K562 (cell line): ENCODE results near the gene ST6GALNAC2. TPM values are rescaled to one million over a fixed set of nuclear protein-coding genes. Genes with fewer than 3 reads are reported as not detected.

Source experiments
- ATF4 ChIP-seq: fragments of 450-650 bp; formaldehyde crosslinking; IDR thresholded peaks from 2 replicates; pipeline ENCODE4 v1.4.0; 2022; ENCODE audit warnings: mild to moderate bottlenecking, moderate library complexity
- CBX2 ChIP-seq: fragments of 200-600 bp; sonication (generic); IDR thresholded peaks from one replicate; pipeline ENCODE4 v1.6.1; 2012; ENCODE audit warnings: mild to moderate bottlenecking, low read length, inconsistent platforms; ENCODE audit not compliant: insufficient read depth, poor library complexity, severe bottlenecking
- CTCF ChIP-seq, 3 experiments: IDR thresholded peaks in 2 of 3; conservative IDR thresholded peaks in 1 of 3; 2 replicates each; pipeline ENCODE4 v1.5.1; 2011 to 2012; ENCODE audit warnings: low read length in 3 of 3, mild to moderate bottlenecking in 3 of 3, control low read depth in 2 of 3, improper control_type of control experiment in 1 of 3, inconsistent platforms in 1 of 3, low read depth in 1 of 3, mixed read lengths in 1 of 3, moderate library complexity in 1 of 3; ENCODE audit not compliant: insufficient read depth in 2 of 3
- DIDO1 ChIP-seq: fragments of 450-650 bp; IDR thresholded peaks from 2 replicates; pipeline ENCODE4 v1.6.1; 2016; ENCODE audit warnings: low read depth, missing biosample characterization, missing genetic modification characterization
- E2F4 ChIP-seq: sonication (generic); formaldehyde crosslinking; IDR thresholded peaks from 2 replicates; pipeline ENCODE4 v1.8.0; 2022; ENCODE audit warnings: mild to moderate bottlenecking, low read depth, missing genetic modification reagents
- FOS ChIP-seq: IDR thresholded peaks from 3 replicates; pipeline ENCODE4 v1.6.1; 2011; ENCODE audit not compliant: insufficient read length; ENCODE audit errors: extremely low read depth
- GABPB1 ChIP-seq: sonication (generic); formaldehyde crosslinking; IDR thresholded peaks from 2 replicates; pipeline ENCODE4 v1.8.0; 2022; ENCODE audit warnings: mild to moderate bottlenecking, missing genetic modification reagents
- HBP1 ChIP-seq: fragments of 450-650 bp; formaldehyde crosslinking; IDR thresholded peaks from 2 replicates; pipeline ENCODE4 v1.4.0; 2022; ENCODE audit warnings: missing genetic modification characterization
- HDGF ChIP-seq: fragments of 450-650 bp; IDR thresholded peaks from 2 replicates; pipeline ENCODE4 v1.6.1; 2016
- RFX7 ChIP-seq: fragments of 250-450 bp; sonication (Bioruptor Pico); IDR thresholded peaks from 2 replicates; pipeline ENCODE4 v1.5.1; 2021; ENCODE audit warnings: mild to moderate bottlenecking
- YBX1 ChIP-seq: fragments of 450-650 bp; IDR thresholded peaks from 2 replicates; pipeline ENCODE4 v1.7.1; 2016; ENCODE audit warnings: mild to moderate bottlenecking
- ZC3H8 ChIP-seq: fragments of 450-650 bp; IDR thresholded peaks from 2 replicates; pipeline ENCODE4 v1.6.1; 2017
- ZNF280A ChIP-seq: fragments of 450-650 bp; IDR thresholded peaks from 2 replicates; pipeline ENCODE4 v1.6.1; 2018; ENCODE audit warnings: mild to moderate bottlenecking, low read depth; ENCODE audit not compliant: partially characterized antibody
- ZNF408 ChIP-seq: fragments of 250-450 bp; sonication (Bioruptor Pico); IDR thresholded peaks from 2 replicates; pipeline ENCODE4 v1.4.0; 2020; ENCODE audit warnings: low read depth, mild to moderate bottlenecking, moderate library complexity
- ZNF639 ChIP-seq, 2 experiments: fragments of 200-800 bp in 1 of 2; sonication (Bioruptor generic) in 1 of 2; sonication (generic) in 1 of 2; formaldehyde crosslinking in 1 of 2; IDR thresholded peaks in 1 of 2; conservative IDR thresholded peaks in 1 of 2; 2 replicates each; pipeline versions ENCODE4 v1.5.0 to v1.6.1; 2016 to 2020; ENCODE audit warnings: missing compliant biosample characterization in 1 of 2, missing genetic modification characterization in 1 of 2, missing genetic modification reagents in 1 of 2
- polyA plus RNA-seq, 8 experiments: library from polyadenylated mRNA; depleted of rRNA in 4 of 8; stranded (reverse) in 5 of 8; unstranded in 3 of 8; fragments of >200 nt; fragmentation: Nextera tagmentation in 2 of 8; fragmentation: Illumina TruSeq in 1 of 8; extraction: Ambion mirVana in 2 of 8; extraction: Trizol in 1 of 8; gene quantifications; 2 replicates each; pipeline versions ENCODE4 v1.2.1 to v1.2.3, GENCODE V29; 2011 to 2014; ENCODE audit warnings: inconsistent platforms in 1 of 8, missing spikeins in 1 of 8
- total RNA-seq, 7 experiments: library from RNA; depleted of rRNA in 6 of 7; stranded (reverse); fragments of >200 nt in 6 of 7; fragmentation: Illumina TruSeq in 2 of 7; extraction: Trizol in 2 of 7; gene quantifications; 2 replicates each; pipeline versions ENCODE4 v1.2.1 to v1.2.3, GENCODE V29; 2011 to 2021; ENCODE audit warnings: low replicate concordance in 1 of 7
- TF ChIP-seq, protein P1 (sequence below): fragments of 250-450 bp; sonication (Bioruptor Pico); IDR thresholded peaks from 2 replicates; pipeline ENCODE4 v1.8.0; 2021; ENCODE audit warnings: mild to moderate bottlenecking, moderate library complexity

The ST6GALNAC2 gene
- total and polyA plus RNA-seq, 9 of the 15 experiments (the other 6 are each of a cell fraction or from before 2014, with no cell fraction given) = 0.18 TPM; not detected in 8

DNA sequence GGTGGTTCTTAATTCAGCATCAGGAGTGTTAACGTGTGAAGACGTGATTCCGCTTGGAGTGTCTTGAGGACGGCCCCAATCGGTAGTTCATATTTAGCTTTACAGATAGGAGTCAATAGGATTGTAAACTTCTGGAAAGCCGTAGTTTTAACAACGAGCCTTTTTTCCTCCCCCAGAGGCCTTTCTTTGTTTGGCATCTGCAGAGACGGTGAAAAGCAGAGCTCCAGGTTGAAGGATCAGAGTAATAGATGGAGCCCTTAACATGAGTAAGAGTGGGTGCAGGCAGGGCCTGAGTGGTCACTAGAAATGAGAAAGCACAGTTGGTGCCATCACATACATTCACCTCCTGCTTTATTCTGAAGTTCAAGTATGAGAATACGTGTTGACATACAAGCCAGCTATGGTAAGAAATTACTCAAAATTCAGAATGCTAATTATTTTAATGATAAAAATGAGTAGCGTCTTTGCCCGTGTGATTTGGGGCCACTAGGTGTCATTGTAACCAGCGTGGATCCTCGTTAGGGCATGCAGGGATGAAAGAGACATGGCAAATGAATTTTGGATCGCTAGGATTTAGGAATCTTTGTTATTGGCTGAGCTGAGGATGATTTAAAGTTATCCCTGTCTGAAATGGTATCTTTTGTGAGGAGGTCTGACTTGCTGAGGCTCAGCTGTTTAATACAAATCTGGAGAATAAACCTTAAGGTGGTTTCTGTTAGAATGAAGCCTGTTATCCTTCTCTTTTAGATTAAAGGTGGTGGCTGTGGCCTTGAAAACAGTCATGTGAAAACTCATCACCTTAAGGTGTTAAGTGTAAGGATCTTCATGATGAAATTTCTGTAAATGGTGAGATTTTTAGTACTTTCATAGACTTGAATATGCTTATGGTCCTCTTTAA lies 27.2 kb downstream of the ST6GALNAC2 start (continued):
- TF ChIP-seq ATF4 (CRISPR knock-in tag) = no peak
- TF ChIP-seq HBP1 = no peak
- no peak for TF ChIP-seq HDGF
- TF ChIP-seq CBX2 = no peak
- TF ChIP-seq FOS = no peak
- no peak for TF ChIP-seq E2F4
- no peak for TF ChIP-seq GABPB1 (CRISPR knock-in tag)
- no peak for TF ChIP-seq ZNF408 (CRISPR knock-in tag)
- TF ChIP-seq YBX1 = no peak
- TF ChIP-seq ZNF280A = no peak
- peak; percentile 60 to 82 (median 70) for TF ChIP-seq CTCF (IDR thresholded peaks at IDR 0.05 in 2 of 3, conservative IDR thresholded peaks at IDR 0.05 in 1 of 3; ENCODE audit: insufficient read depth in 2 of 3, low read depth in 1 of 3, low read length in 3 of 3)
- TF ChIP-seq DIDO1 (tag) = no peak
- no peak for TF ChIP-seq ZC3H8
- no peak for TF ChIP-seq ZNF639 (CRISPR knock-in tag; conservative IDR thresholded peaks at IDR 0.05 in 1 of 2, IDR thresholded peaks at IDR 0.05 in 1 of 2)
- TF ChIP-seq RFX7 (CRISPR knock-in tag) = no peak
- TF ChIP-seq, protein P1, sequence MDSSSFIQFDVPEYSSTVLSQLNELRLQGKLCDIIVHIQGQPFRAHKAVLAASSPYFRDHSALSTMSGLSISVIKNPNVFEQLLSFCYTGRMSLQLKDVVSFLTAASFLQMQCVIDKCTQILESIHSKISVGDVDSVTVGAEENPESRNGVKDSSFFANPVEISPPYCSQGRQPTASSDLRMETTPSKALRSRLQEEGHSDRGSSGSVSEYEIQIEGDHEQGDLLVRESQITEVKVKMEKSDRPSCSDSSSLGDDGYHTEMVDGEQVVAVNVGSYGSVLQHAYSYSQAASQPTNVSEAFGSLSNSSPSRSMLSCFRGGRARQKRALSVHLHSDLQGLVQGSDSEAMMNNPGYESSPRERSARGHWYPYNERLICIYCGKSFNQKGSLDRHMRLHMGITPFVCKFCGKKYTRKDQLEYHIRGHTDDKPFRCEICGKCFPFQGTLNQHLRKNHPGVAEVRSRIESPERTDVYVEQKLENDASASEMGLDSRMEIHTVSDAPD (CRISPR knock-in tag) = no peak
